Activated CD4-positive, alpha-beta T cell treated with anti-CD3 and anti-CD28 coated beads, Interleukin-2, Interleukin-4, amounts not matched to agents 100 ng/mL and 50 ng/mL, durations not matched to agents 16 hours and 8 hours (primary cell): ENCODE data around the gene KIF6.

Experiments used
- DNase-seq: peaks from one replicate; pipeline ENCODE4 v3.0.0-alpha.2; 2020; ENCODE audit warnings: low spot score

The KIF6 gene

DNA sequence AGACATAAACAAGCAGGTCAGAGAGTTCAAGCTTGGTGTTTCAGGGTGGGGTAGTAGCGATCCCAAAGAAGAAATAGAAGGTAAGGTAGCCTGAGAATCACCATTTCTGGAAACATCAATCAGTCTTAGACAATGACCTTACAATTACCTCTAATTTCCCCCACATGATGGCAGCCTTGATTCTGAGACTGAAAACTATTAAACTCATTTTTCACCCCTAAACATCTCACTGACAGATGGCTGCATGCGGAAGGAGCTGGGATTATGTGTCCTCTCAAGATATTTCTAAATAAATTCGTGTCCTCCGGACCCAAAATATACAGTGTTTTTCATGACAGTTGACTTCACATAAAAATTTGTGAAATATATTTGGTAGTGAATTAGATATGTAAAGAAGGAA lies 61.0 kb downstream of the KIF6 start:
- no peak for DNase-seq

DNA sequence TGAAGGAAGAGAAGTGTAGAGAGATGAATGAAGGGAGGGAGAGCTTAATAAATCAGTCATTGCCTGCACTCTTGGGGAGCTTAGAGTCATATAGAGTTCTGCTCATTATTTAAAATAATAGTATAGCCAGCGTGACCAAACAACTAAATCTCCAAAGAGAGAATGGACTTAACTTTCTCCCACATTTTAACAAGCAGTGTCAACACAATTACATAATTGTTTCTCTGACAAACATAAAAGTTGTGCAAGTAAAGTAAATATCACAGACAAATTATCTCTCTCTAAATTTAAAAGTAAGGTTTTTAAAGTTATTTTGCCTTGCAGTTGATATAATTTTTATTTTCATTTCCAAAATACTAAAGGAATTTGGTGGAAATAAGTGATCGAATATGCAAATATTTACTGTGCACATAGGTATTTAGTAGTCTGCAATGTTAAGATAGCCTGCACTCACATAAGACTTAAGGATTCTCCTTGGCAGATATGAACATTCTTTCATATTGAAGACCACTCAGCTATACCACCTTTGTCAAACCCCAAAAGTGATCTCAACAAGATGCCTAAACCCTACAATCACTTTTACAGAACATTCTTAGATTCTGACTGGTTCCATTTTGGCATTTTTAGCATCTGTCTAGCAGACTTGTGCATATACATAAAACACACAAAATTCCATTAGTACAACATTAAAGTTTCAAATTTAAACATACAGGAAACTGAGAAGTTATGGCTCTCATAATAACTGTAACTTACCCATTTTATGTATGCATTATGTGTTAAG lies 67.7 kb downstream of the KIF6 start:
- DNase-seq = no peak

DNA sequence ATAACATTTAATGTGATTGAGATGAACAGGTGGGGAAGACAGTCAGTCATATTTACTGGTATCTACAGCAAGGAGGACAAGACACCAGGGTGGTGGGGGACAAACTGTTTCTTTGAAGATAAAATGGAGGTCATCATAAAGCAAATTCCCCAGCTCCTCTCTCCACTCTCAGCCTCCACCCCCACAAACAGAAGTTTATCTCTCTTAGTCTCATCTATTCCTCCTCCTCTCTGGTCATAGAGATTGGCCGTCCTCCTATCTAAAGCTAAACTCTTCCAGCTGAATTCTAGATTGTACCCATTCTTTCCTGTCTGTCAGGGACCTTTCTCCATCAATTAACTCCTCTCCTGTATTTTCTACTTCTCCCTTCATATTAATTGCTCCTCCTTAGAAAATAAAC lies 71.1 kb downstream of the KIF6 start:
- no peak for DNase-seq

DNA sequence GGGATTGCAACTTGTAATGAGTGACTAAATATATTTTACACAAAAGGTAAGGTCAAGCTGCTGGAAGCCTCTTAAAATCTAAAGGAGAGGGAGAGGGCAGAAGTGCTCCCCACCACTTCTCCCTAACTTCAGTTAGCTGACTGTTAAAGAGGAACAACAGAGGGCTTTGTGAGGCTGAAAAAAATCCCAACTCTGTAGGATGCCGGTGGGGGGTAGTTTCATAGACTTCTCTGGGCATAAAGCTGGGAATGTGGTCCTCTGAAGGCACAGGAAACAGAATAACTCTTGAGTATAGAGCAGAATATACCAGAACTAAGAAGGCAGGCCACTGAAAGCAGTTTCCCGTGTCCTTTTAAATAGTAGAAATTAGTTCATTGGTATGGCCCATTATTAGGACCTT lies 71.6 kb downstream of the KIF6 start:
- DNase-seq = no peak

DNA sequence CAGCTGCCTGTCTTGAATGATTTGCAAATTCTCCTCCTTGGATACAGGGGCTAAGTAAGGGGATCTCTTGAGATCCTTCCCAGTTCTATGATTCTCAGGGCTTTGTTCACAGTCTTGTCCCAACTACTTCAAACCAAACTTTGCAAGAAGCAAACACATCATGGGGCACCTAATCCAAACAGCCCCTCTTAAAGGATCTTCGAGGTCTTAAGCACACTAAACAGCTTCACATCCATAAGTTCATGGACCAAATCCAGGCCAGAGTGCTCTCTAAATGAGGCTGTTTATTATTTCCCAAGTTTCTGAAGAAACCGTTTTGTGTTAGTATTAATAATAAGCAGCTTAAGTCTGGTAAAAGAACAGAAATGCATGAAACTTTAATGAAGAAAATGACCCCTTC lies 75.2 kb downstream of the KIF6 start:
- DNase-seq = no peak

DNA sequence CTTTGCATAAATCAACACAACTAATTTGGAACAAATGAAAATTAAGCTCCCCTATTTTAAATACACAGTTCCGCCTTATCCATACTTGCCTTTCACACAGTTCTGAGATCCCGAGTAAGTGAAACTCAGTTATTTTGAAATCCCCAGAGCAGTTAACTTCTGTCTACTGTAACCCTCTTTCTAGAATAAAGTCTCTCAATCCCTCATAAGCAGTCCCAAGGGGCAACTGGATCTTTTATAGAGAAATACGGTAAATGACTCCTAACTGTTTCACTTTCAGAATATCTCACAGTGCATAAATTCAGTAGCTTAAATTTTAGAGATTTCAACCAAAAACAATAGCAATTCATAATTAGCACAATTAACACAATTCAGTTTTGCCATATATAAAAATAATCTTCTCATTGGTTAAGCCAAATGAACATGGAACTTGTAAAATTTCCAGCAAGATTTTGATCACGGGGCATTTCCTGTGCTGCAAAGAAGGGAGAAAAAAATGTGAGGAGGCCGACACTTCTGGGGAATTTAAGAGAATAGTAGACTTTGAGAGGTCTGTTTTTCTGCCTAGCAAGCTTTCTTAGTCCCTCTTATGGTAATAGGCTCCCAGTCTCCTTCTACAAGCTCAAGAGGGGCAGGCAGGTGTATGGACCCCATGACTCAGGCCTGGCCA lies 78.3 kb downstream of the KIF6 start:
- no peak for DNase-seq

DNA sequence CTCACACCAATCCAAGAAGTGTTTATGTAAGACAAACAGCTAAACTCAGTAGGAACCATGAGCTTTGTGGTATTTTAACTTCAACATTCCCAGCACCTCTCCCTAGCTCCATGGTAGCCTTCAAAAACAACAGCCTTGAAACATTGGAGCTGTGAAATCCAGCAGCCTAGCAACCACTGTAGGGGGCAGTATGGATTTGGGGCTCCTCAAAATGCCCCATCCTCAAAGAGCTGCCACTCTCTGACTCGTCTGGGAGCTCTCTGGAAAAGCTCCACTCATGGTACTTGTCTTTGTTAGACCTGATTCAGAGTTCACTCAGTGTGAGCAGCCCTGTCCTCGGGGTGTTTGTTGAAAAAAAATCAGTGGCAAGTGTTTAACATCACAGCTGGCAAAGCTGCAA lies 82.9 kb downstream of the KIF6 start:
- no peak for DNase-seq

DNA sequence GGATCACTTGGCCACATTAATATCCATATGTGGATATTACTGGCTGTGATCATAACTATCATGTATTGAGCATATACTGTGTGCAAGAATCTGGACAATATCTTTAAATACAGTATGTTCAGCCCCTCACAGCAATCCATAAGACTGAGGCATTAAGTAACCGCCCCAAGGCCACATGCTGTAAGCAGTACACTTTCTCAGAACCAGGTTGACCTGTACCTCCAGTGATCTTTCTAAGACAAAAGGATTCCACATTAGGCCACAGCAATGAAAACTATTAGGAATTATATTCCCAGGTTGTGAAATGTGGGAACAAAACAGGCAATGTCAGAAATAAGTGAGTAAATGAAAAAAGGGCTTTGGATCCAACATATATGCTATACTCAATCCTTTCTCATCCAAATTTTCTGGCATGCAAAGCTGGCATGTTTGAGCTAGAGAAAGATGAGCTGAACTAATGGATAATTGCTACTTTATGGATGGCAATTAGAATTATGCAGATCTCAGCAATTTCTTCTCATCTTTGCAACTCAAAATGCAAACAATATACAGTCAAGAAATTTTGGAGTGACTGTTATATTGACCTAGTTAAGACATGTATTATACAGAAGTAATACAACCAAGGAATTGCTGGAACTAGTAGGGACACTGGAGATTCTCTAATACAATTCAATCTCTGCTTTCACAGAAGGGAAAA lies 86.9 kb downstream of the KIF6 start:
- DNase-seq = no peak

DNA sequence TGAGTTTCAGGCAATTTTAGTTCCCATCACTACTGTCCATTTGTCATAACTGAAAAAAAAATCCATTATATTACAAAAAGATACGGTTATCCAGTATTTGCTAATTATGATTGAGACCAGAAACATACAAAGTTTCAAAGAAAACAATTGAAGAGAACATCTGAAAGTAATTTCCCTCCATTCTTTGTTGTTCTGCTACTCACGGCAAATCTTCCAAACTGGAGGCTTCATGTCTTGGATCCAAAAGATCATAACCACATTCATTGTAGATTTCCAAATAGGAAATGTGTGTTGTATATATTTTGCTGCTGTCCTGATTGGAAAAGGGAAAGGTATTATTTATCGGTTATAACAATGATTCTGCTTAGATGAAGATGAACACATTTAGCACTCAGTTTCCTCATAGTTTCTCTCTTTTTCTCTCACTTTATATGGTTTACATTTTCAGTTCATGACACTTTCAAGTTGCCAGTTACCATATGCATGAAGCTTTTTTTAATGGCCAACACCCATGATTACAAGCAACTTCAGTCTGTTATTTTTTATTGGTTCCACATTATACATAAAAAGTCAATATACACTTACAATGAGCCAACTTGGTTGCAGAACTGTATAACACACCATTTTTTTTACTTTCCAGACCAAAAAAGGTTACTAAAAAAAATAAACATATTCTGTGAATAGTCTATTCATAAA lies 90.4 kb downstream of the KIF6 start:
- DNase-seq = no peak

DNA sequence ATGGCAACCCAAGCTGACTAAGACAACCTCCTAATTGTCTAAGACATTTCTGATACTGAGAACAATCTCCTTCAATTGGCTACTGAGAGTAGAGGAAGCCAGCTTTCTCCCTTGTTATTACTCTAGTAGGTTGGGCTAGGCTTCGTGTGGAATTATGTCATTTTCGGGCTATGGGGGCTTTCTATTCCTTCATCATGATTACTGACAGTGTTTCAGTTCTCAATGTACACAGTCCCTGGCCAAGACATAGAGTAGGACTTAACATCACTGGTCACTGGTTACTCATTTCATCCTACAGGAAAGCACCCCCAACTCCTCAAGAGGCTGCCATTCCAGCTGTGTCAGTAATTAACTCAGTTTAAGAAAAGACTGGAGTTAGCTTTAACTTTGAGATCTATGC lies 100.0 kb downstream of the KIF6 start:
- DNase-seq = no peak

DNA sequence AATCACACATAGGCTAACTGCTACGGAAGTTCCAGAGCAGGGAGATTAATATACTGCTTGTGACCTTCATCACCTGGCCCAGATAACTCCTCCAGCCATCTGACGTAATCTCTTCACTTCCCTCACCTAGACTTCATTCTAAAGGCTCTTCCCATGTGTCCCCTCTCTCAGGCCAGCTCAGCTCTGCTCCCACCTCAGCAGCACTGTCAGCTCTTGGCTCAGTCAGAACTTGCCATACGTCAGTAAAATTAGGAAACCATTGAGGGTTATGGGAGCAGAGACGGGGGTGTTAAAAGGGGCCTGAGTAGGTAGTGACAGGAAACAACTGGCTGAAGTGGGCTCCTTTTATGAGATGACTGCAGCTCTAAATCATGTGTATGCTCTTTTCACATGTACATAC lies 101.5 kb downstream of the KIF6 start:
- no peak for DNase-seq

DNA sequence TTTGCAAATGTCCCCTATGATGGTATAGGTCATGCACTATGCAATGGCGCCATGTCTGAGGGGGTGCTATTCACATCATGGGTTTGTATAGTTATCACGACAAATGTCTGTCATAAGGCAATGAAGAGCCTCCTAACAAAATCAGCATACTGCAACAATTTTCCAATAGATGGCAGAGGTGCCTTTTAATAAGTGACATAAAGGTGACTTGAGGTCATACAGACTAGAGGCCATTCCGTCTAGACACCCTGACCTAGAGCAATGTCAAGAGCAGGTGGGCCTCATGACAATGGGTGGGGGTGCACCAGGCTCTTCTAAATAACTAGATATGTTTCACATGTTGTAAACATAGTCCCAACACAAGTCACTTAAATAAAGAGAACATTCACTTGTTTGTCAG lies 107.7 kb downstream of the KIF6 start:
- no peak for DNase-seq

DNA sequence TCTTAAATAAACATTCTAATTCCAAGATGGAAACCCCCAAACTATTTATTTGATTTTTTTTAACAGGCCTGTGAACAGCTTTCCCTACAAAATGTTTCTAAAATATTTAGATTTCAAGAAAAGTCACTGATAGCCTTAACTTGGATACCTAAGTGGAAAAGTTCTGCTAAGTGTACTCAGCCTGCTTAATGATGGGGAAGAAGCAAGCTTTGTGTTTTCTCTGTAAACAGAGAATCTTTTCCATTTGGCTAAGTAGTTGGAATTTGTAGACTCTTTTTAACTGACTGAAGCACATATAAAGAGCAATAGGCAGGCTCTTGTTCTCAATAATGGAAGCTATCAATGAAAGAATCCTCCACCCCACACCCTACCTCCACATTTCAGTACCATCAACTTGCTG lies 108.2 kb downstream of the KIF6 start:
- DNase-seq = no peak

DNA sequence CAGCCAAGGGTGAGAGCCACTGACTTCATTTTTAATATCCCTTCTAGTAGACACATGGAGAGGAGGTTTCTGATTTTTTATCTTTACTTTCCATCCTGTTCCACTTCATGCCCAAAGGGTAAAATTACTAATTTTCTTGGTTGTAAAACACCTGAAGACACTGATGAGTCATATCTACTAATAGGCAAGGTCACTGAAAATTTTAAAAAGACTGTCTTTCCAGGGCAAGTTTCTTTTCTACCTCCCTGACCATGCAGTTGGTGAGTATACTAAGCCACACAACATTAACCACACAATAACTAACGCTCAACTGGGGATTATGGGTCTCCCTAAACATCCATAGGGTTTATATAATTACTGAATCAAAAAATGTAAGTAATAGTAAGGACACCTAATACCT lies 109.6 kb downstream of the KIF6 start:
- DNase-seq = no peak

DNA sequence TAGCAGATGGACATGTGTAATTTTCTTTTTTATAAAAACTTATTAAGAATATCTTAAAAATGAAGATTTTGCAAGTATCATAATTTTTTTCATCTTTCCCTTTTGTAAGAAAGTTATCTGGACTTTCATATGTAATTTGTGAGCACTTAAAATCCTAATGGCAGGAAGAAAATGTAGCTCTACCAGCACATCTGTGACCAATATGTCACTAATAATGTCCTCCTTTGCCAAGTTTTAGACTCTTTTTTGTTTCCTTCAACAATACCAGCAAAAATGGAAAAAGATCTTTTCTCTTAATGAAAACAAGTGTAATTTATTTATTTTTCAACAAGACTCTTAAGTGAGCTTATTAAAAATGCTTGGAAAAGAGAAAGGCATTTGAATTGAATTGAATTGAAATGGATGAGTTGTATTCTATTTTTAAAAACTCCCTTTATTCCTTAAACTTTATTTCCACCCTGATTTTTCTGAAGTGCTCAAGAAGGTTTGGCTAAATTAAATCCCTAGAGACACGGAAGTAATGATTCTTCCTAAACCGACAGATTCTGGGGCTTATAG lies 110.7 kb downstream of the KIF6 start:
- DNase-seq = no peak

DNA sequence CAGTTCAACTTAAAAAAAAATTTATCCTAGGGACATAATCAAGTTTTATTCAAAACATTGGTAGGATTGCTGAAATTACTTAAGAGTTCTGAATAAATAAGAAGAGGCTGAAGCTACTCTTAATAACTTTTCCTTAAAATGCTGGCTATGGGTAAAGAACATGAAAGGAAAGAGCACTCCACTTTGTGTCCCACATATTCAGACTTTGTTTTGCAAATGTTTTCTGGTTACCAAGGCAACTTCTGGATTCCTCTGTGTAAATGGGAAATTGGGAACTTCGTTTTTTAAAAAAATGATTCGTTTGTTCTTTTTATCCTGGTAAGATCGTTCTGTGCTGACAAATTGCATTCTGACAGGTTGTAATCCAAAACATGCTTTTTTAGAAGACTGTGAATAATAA lies 115.0 kb downstream of the KIF6 start:
- DNase-seq = no peak

DNA sequence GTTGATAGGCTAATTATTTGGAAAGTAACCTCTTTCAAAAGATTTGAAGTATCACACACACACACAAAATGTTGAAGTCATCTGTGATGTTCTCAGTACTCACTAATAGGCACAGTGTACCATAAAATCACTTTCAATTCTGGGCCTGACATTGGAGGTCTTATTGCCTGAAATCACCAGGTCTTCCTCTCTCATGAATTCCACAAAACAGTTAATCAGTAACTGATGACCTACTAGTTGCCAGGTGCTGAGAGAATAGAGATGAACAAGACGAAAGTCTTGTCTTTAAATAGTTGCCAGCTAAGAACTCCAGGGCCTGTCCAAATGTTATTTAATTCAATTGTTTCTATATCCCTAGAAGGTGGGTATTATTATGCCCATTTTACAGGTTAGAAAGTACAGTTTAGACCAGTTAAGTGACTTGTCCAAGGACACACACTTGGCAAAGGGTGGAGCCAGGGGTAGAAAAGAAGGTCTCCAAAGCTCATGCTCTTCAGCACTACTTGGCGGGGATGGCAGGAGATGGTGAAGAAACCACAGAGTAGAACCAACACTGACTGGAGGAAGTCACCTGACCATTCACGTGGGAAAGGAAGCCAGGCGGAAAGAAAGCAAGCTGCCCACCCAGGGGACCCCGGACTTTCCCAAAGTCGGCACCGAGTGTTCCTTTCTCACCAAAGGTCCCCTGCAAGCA lies 116.4 kb downstream of the KIF6 start:
- DNase-seq = no peak

DNA sequence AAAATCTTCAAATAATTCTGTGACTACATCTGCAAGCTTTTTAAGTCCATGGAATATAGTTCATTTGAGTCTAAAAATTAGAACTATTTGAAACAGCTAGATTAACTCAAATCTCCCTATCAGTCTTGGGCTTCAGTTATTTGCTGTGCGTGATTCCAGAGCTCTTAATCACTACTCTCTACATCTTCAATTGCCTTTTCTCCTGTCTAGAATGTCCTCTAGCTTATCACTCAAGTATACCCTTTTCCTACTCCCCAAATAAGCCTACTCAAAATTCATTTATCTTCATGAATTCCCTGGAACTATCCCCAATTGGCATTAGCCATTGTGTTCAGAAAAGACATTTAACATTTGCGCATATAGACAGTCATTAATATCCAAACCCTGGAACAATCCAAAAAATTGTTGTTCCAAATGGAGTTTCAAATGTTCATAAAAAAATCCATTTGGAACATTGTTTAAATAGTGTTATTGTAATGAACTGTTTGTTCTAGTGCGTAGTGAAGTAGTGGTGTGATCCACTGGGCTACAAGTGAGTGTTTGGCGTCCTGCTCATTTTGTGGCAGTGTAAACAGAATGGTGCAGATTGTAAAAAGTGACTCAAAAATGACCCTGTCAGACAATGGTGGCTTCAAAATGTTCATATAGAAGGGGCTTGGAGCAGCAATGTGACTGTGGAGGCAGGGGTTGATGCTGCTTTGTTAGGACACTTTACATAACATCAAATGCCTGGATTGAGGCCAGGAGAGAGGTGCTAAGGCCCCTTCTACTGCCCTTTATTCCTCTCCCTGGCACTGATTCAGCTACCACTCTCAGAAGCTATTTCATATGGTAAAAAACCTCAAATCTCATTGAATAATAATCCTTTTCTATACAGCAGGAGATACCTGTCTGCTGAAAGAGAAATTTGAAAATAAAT lies 122.3 kb downstream of the KIF6 start:
- DNase-seq = no peak

DNA sequence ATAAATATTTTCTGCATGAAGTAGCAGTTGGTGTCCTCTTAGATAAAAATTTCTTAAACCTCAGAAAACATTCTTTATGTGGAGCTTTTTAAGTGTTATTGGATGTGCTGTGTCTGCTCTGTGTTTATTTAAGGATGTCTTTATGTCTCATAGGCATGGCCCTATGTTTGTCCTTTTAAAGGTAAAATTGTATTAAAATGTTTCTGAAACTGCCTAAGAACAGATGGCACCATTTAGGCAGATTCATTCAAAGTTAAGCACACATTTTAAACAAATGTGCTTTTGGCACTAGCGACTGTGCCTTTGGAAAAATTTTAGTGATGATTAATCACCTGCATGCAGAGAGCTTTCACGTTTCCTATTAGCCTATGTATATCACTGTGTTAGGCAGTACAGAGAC lies 125.2 kb downstream of the KIF6 start:
- no peak for DNase-seq

DNA sequence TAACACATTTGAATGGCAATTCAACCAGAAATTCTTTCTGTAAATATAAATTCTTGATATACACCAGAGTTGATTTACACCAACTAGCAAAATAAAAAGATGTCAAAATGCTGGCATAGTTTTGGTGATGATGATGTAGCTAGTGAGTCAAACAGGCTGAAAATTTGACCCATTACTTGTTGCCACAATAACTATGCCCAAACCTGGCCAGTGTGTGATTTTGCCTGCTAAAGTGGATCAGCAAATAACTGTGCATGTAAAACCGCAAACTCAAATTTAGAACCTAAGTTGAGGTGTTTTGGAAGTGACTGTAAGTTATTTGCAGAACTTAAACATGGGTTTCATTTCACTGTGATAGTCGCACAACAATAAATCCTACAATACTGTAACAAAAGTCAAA lies 125.9 kb downstream of the KIF6 start:
- DNase-seq = no peak

DNA sequence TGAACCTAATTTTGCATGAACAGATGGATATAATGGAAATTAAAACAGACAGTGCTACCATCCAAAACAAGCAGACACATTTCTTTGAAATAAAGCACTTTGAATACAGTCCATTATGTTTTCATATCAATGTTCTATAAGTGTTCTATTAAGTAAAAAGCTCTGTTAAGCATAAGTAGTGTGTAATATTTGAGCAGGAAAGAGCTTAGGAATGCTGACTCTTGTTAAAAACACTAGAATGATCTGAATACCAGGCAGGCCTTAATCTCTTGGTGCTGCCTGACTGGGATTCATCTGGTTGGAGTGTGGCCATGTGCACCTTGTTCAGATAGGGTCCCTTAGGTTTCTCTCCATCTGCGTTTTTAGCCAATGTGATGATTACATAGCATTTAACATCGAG lies 130.9 kb downstream of the KIF6 start:
- no peak for DNase-seq
